Measurements from ENCODE around the gene SSPN. TPM values are rescaled to one million over a fixed set of nuclear protein-coding genes. Genes with fewer than 3 reads are reported as not detected.

The SSPN gene
- 0.94 and 1.7 TPM in 2 replicates for total RNA-seq

GRCh38 chr12:26195250-26195640, at the start of gene SSPN:
Gene SSPN (plus strand): TSS chr12:26195573. CDS start chr12:26195673, 100 bp downstream.

Other genes starting within 250 kb of the SSPN start
- 37.6 and 55.3 TPM in 2 replicates for gene RASSF8, start 236.9 kb upstream of the SSPN start, total RNA-seq
- gene BHLHE41, start 70.5 kb upstream of the SSPN start, total RNA-seq = 1.6 and 4.4 TPM in 2 replicates

Data from mammary microvascular endothelial cell (primary cell).